Neutrophil (primary cell): ENCODE results near the gene KRT39.

Source experiments
- H3K27ac ChIP-seq: fragments of 200-600 bp; sonication (generic); 2 replicates; pipeline ENCODE4 v1.5.1; 2016; ENCODE audit warnings: mild to moderate bottlenecking, moderate library complexity
- H3K27me3 ChIP-seq: fragments of 200-600 bp; sonication (generic); 2 replicates; pipeline ENCODE4 v1.6.0; 2016; ENCODE audit warnings: mild to moderate bottlenecking
- H3K36me3 ChIP-seq: fragments of 200-600 bp; sonication (generic); 2 replicates; pipeline ENCODE4 v1.5.1; 2017
- H3K4me1 ChIP-seq, 2 experiments: fragments of 200-600 bp in 1 of 2; sonication (generic) in 1 of 2; 1 replicate in 1 of 2; 2 replicates in 1 of 2; pipeline versions ENCODE4 v1.5.1 to v1.6.1; 2013 to 2016; ENCODE audit warnings: low read depth in 1 of 2, low read length in 1 of 2, mild to moderate bottlenecking in 1 of 2, moderate library complexity in 1 of 2; ENCODE audit not compliant: control insufficient read depth in 1 of 2, insufficient read depth in 1 of 2
- H3K4me3 ChIP-seq, 2 experiments: fragments of 200-600 bp in 1 of 2; sonication (generic) in 1 of 2; 1 replicate in 1 of 2; 2 replicates in 1 of 2; pipeline ENCODE4 v1.5.1; 2013 to 2016; ENCODE audit warnings: low read depth in 1 of 2, low read length in 1 of 2, mild to moderate bottlenecking in 1 of 2, moderate library complexity in 1 of 2
- H3K9me3 ChIP-seq: fragments of 200-600 bp; sonication (generic); 2 replicates; pipeline ENCODE4 v1.5.1; 2016
- CTCF ChIP-seq: fragments of 200-600 bp; sonication (generic); IDR thresholded peaks from 2 replicates; pipeline ENCODE4 v1.5.1; 2016; ENCODE audit warnings: antibody characterized with exemption

KRT39 gene

GRCh38 chr17:40951011-40951622, 15.6 kb downstream of the KRT39 start:
- H3K4me3 ChIP-seq: no peak overlapping the region
- H3K4me1 ChIP-seq: peaks cover 0 to 4% of the 10 kb centered on the region in 2 experiments
- no peak overlapping the region for H3K27ac ChIP-seq
- TF ChIP-seq CTCF: no peak
- peaks cover 92% of the 10 kb centered on the region for H3K27me3 ChIP-seq
- no peaks in the 10 kb centered on the region for H3K36me3 ChIP-seq
- H3K9me3 ChIP-seq: no peaks in the 10 kb centered on the region

- no peaks in the 10 kb centered on the region for H3K36me3 ChIP-seq
- H3K9me3 ChIP-seq: no peaks in the 10 kb centered on the region
- peaks cover 0 to 4% of the 10 kb centered on the region in 2 experiments for H3K4me1 ChIP-seq
- no peak for TF ChIP-seq CTCF
- peaks cover 99% of the 10 kb centered on the region for H3K27me3 ChIP-seq
- no peak overlapping the region for H3K27ac ChIP-seq
- no peak overlapping the region for H3K4me3 ChIP-seq
Observed at GRCh38 chr17:40950176-40950575, 16.6 kb downstream of the KRT39 start.

GRCh38 chr17:40949418-40949817, 17.3 kb downstream of the KRT39 start:
- Histone ChIP-seq H3K4me1 (peaks cover 0 to 4% of the 10 kb centered on the region in 2 experiments), H3K4me3 (no peak overlapping the region), H3K27me3 (peaks cover 98% of the 10 kb centered on the region), H3K36me3 (no peaks in the 10 kb centered on the region), H3K27ac (no peak overlapping the region), H3K9me3 (no peaks in the 10 kb centered on the region)
- TF ChIP-seq CTCF: no peak

GRCh38 chr17:40947929-40948328, 18.8 kb downstream of the KRT39 start:
- H3K9me3 ChIP-seq: no peaks in the 10 kb centered on the region
- H3K27me3 ChIP-seq: peaks cover 90% of the 10 kb centered on the region
- no peak overlapping the region for H3K4me3 ChIP-seq
- H3K36me3 ChIP-seq: no peaks in the 10 kb centered on the region
- H3K4me1 ChIP-seq: peaks cover 0 to 4% of the 10 kb centered on the region in 2 experiments
- no peak overlapping the region for H3K27ac ChIP-seq
- TF ChIP-seq CTCF: no peak

- H3K4me3 ChIP-seq: no peak overlapping the region
- peaks cover 64% of the 10 kb centered on the region for H3K27me3 ChIP-seq
- H3K4me1 ChIP-seq: peaks cover 8 to 10% of the 10 kb centered on the region in 2 experiments
- no peak for TF ChIP-seq CTCF
- H3K27ac ChIP-seq: no peak overlapping the region
- no peaks in the 10 kb centered on the region for H3K9me3 ChIP-seq
- no peaks in the 10 kb centered on the region for H3K36me3 ChIP-seq
Observed at GRCh38 chr17:40945414-40945813, 21.3 kb downstream of the KRT39 start.
